Stomach (tissue), 9 donors: ENCODE results near the gene STK11IP. TPM values are rescaled to one million over a fixed set of nuclear protein-coding genes. Genes with fewer than 3 reads are reported as not detected.

Experiments
- DNase-seq, 2 donors: peaks; one replicate each; pipeline versions ENCODE4 v3.0.0 to v3.0.0-alpha.2; 2013 to 2019
- H3K27ac ChIP-seq, 5 donors: fragments of 200-600 bp in 4 of 5; sonication (generic) in 4 of 5; one replicate each; pipeline ENCODE4 v1.5.1; 2013 to 2019; ENCODE audit warnings: mild to moderate bottlenecking in 1 of 5, moderate library complexity in 1 of 5
- H3K27me3 ChIP-seq, 3 donors: fragments of 200-600 bp; sonication (generic); one replicate each; pipeline ENCODE4 v1.5.1; 2017 to 2019; ENCODE audit warnings: mixed run types in 1 of 3
- H3K36me3 ChIP-seq, 4 donors: fragments of 200-600 bp; sonication (generic); 1 replicate in 3 of 4; 2 replicates in 1 of 4; pipeline ENCODE4 v1.5.1; 2016 to 2019
- H3K4me1 ChIP-seq, 4 donors: fragments of 200-600 bp; sonication (generic); one replicate each; pipeline ENCODE4 v1.5.1; 2016 to 2019
- H3K4me3 ChIP-seq, 4 donors: fragments of 200-600 bp; sonication (generic) in 3 of 4; one replicate each; pipeline ENCODE4 v1.5.1; 2016 to 2019; ENCODE audit warnings: mild to moderate bottlenecking in 1 of 4
- H3K9me3 ChIP-seq, 4 donors: fragments of 200-600 bp; sonication (generic); one replicate each; pipeline ENCODE4 v1.5.1; 2016 to 2019
- CTCF ChIP-seq, 7 experiments: fragments of 450-650 bp in 4 of 7; fragments of 200-600 bp in 3 of 7; sonication (generic) in 3 of 7; IDR thresholded peaks; one replicate each; pipeline ENCODE4 v1.5.1; 2016 to 2019; ENCODE audit warnings: antibody characterized with exemption in 7 of 7, control low read depth in 2 of 7, mild to moderate bottlenecking in 1 of 7
- EP300 ChIP-seq: sonication (generic); formaldehyde crosslinking; IDR thresholded peaks from one replicate; pipeline ENCODE4 v1.6.1; 2017; ENCODE audit warnings: antibody characterized with exemption
- POLR2A ChIP-seq, 4 donors: fragments of 450-650 bp; IDR thresholded peaks; one replicate each; pipeline ENCODE4 v1.6.1; 2016; ENCODE audit warnings: antibody characterized with exemption in 4 of 4, control low read depth in 2 of 4, mild to moderate bottlenecking in 1 of 4, moderate library complexity in 1 of 4
- POLR2AphosphoS5 ChIP-seq, 3 donors: sonication (generic); formaldehyde crosslinking; IDR thresholded peaks; one replicate each; pipeline ENCODE4 v1.6.1; 2016; ENCODE audit warnings: antibody characterized with exemption in 3 of 3
- WGBS, 5 donors: extraction: QIAGEN DNeasy Blood & Tissue Kit in 3 of 5; methylation state at CpG; one replicate each; pipeline versions ENCODE4 v1.1.5 to v1.1.7; 2013 to 2018; 5-methylcytosine and 5-hydroxymethylcytosine counted together
- intact Hi-C: fragments of 100-400 bp; cut with DNase I; formaldehyde crosslinking; loops from one replicate; pipeline ENCODE4 v1.15.1; 2023; ENCODE audit warnings: low total_unique reads
- polyA plus RNA-seq, 3 donors: library from polyadenylated mRNA; stranded (reverse); fragments of 200-250 nt; gene quantifications; one replicate each; pipeline ENCODE4 v1.2.3, GENCODE V29; 2013
- small RNA-seq, 4 donors: library from RNA; depleted of rRNA; stranded (forward); fragments of <200 nt; gene quantifications; one replicate each; pipeline ENCODE3, GENCODE V24; 2016
- total RNA-seq, 5 donors: library from RNA; depleted of rRNA; stranded (reverse); fragments of >200 nt; gene quantifications; one replicate each; pipeline versions ENCODE4 v1.1.0 to v1.2.3, GENCODE V29; 2014 to 2016
- donor health status: healthy with polysubstance abuse.
- donor health status: Bipolar disorder and iron deficiency.
- donor health status: healthy.

Gene STK11IP
- total and polyA plus RNA-seq, 8 donors: 6.8 to 89.5 (median 14.6) TPM

GRCh38 chr2:219665926-219666325, 68.3 kb downstream of the STK11IP start:
- no peak overlapping the region for H3K4me3 ChIP-seq
- 62 to 77% (median 69%) methylated on average over 6 of the region's 6 CpGs for WGBS, 5 donors
- intact Hi-C loops: no loop called here
- H3K27me3 ChIP-seq: peaks cover 0 to 2% (median 0%) of the 10 kb centered on the region in 3 donors
- no peak for DNase-seq
- peaks cover 0 to 19% (median 8%) of the 10 kb centered on the region in 4 donors for H3K9me3 ChIP-seq
- no peaks in the 10 kb centered on the region for H3K36me3 ChIP-seq
- peaks cover 0 to 5% (median 0%) of the 10 kb centered on the region in 4 donors for H3K4me1 ChIP-seq
- no peak for TF ChIP-seq POLR2AphosphoS5 (IDR thresholded peaks at IDR 0.05)
- no peak for TF ChIP-seq CTCF (IDR thresholded peaks at IDR 0.05)
- no peak for TF ChIP-seq POLR2A (IDR thresholded peaks at IDR 0.05)
- TF ChIP-seq EP300: no peak
- H3K27ac ChIP-seq: peak overlapping the region in 2 of 5 donors; percentile 22 to 36

Small RNA genes within 50 kb of the gene (small RNA-seq; reads per million reads assigned to genes)
- gene MIR3132 (0 reads per million in 4 donors), gene RN7SKP213 (0 reads per million in 4 donors)

Other genes starting within 250 kb of the STK11IP start
- 100 to 1,000 TPM in 1 of 5 donors, 10 to 100 TPM in 4; 32.7 to 147 (median 46.4) TPM for gene DNPEP, start 209.9 kb upstream of the STK11IP start, total RNA-seq
- 100 to 1,000 TPM in 2 of 3 donors, 10 to 100 TPM in 1; 69.2 to 114 (median 105) TPM for gene DNPEP, start 209.9 kb upstream of the STK11IP start, polyA plus RNA-seq
- gene DES, start 179.5 kb upstream of the STK11IP start, total RNA-seq: 1,000 to 10,000 TPM; 1,078 to 5,539 (median 2,913) TPM
- 100 to 1,000 TPM; 122 to 803 (median 204) TPM for gene DES, start 179.5 kb upstream of the STK11IP start, polyA plus RNA-seq
- 100 to 1,000 TPM in 1 of 5 donors, 10 to 100 TPM in 3, 1 to 10 TPM in 1; 7.4 to 106 (median 30.4) TPM for gene SPEG, start 163.0 kb upstream of the STK11IP start, total RNA-seq
- 10 to 100 TPM in 1 of 3 donors, 1 to 10 TPM in 2; 9.8 to 65.1 (median 9.9) TPM for gene SPEG, start 163.0 kb upstream of the STK11IP start, polyA plus RNA-seq
- 100 to 1,000 TPM in 1 of 5 donors, 10 to 100 TPM in 4; 16.5 to 185 (median 24.2) TPM for gene GMPPA, start 99.0 kb upstream of the STK11IP start, total RNA-seq
- gene GMPPA, start 99.0 kb upstream of the STK11IP start, polyA plus RNA-seq: 10 to 100 TPM; 29.9 to 84.8 (median 58.2) TPM
- 10 to 100 TPM in 1 of 5 donors, 1 to 10 TPM in 1, not detected in 3; 2.0 to 11.0 TPM for gene ASIC4, start 83.4 kb upstream of the STK11IP start, total RNA-seq
- not detected for gene ASIC4, start 83.4 kb upstream of the STK11IP start, polyA plus RNA-seq
- gene CHPF, start 54.0 kb upstream of the STK11IP start, total RNA-seq: 100 to 1,000 TPM in 1 of 5 donors, 10 to 100 TPM in 4; 28.0 to 119 (median 83.4) TPM
- 10 to 100 TPM; 10.8 to 32.9 (median 27.2) TPM for gene CHPF, start 54.0 kb upstream of the STK11IP start, polyA plus RNA-seq
- gene TMEM198, start 53.8 kb upstream of the STK11IP start, total RNA-seq: 1 to 10 TPM in 2 of 5 donors, under 1 TPM in 1, not detected in 2; 0.92 to 7.5 (median 2.7) TPM
- 1 to 10 TPM; 1.4 to 4.7 (median 2.1) TPM for gene TMEM198, start 53.8 kb upstream of the STK11IP start, polyA plus RNA-seq
- gene OBSL1, start 26.3 kb upstream of the STK11IP start, total RNA-seq: 10 to 100 TPM; 19.8 to 55.4 (median 47.1) TPM
- gene OBSL1, start 26.3 kb upstream of the STK11IP start, polyA plus RNA-seq: 10 to 100 TPM; 30.3 to 62.1 (median 31.9) TPM
- 1 to 10 TPM in 1 of 5 donors, not detected in 4; 1.8 TPM for gene INHA, start 25.5 kb upstream of the STK11IP start, total RNA-seq
- gene INHA, start 25.5 kb upstream of the STK11IP start, polyA plus RNA-seq: under 1 TPM in 1 of 3 donors, not detected in 2; 0.63 TPM
- 10 to 100 TPM in 1 of 5 donors, 1 to 10 TPM in 2, under 1 TPM in 1, not detected in 1; 0.58 to 22.8 (median 1.9) TPM for gene SLC4A3, start 29.8 kb downstream of the STK11IP start, total RNA-seq
- 1 to 10 TPM; 1.2 to 2.5 (median 1.6) TPM for gene SLC4A3, start 29.8 kb downstream of the STK11IP start, polyA plus RNA-seq